Mucosa of descending colon (tissue), 3 donors: ENCODE data around the gene DDX46. TPM values are rescaled to one million over a fixed set of nuclear protein-coding genes. Genes with fewer than 3 reads are reported as not detected.
A peak's percentile ranks its signal among the peaks of the same experiment; 100 is the strongest.

ENCODE experiments used
- ATAC-seq: fragments of 200-7000 bp; cut with Tn5 transposase; one replicate; pipeline ENCODE4 v1.9.1; 2020; ENCODE audit warnings: mild to moderate bottlenecking, moderate library complexity
- DNase-seq, 3 donors: peaks; one replicate each; pipeline ENCODE4 v3.0.0-alpha.2; 2020
- H3K36me3 ChIP-seq: fragments of 200-600 bp; one replicate; pipeline ENCODE4 v1.8.0; 2021; ENCODE audit warnings: low read depth, mild to moderate bottlenecking
- H3K4me1 ChIP-seq: fragments of 200-600 bp; one replicate; pipeline ENCODE4 v1.8.0; 2021; ENCODE audit warnings: low read depth, mild to moderate bottlenecking
- H3K4me3 ChIP-seq: fragments of 200-600 bp; one replicate; pipeline ENCODE4 v1.8.0; 2021; ENCODE audit warnings: mild to moderate bottlenecking
- H3K9me3 ChIP-seq: fragments of 200-600 bp; one replicate; pipeline ENCODE4 v1.8.0; 2021; ENCODE audit warnings: mild to moderate bottlenecking
- intact Hi-C, 2 donors: fragments of 100-400 bp; cut with DNase I in 1 of 2; cut with micrococcal nuclease in 1 of 2; formaldehyde crosslinking; loops; one replicate each; pipeline versions ENCODE4 v1.11.0 to v1.11.1; 2022; cut with DNase I, micrococcal nuclease
- total RNA-seq, 3 donors: library from RNA; stranded (reverse); fragmentation: NEBNext Ultra II Directional in 2 of 3; extraction: Animal tissue kit (Norgen Biotek cat#: 25700) in 2 of 3; gene quantifications; one replicate each; pipeline versions ENCODE4 v1.2.1 to v1.2.4, GENCODE V29; 2021 to 2023
- TF ChIP-seq, protein P1 (sequence below): fragments of 200-600 bp; IDR thresholded peaks from one replicate; pipeline ENCODE4 v1.8.0; 2022; ENCODE audit warnings: antibody characterized with exemption, mild to moderate bottlenecking
- donor health status: DM: no; HTN: no; CAD: no; lungs with moderate emphysema.
- donor health status: DM: no; HTN: no; CAD: no.
- donor health status: DM: no; HTN: yes; CAD: no.

Gene DDX46
- total RNA-seq, 3 donors from 2014 or later = 40.2 to 53.2 (median 45.9) TPM

- no peak overlapping the region for H3K4me3 ChIP-seq
- TF ChIP-seq, protein P1, sequence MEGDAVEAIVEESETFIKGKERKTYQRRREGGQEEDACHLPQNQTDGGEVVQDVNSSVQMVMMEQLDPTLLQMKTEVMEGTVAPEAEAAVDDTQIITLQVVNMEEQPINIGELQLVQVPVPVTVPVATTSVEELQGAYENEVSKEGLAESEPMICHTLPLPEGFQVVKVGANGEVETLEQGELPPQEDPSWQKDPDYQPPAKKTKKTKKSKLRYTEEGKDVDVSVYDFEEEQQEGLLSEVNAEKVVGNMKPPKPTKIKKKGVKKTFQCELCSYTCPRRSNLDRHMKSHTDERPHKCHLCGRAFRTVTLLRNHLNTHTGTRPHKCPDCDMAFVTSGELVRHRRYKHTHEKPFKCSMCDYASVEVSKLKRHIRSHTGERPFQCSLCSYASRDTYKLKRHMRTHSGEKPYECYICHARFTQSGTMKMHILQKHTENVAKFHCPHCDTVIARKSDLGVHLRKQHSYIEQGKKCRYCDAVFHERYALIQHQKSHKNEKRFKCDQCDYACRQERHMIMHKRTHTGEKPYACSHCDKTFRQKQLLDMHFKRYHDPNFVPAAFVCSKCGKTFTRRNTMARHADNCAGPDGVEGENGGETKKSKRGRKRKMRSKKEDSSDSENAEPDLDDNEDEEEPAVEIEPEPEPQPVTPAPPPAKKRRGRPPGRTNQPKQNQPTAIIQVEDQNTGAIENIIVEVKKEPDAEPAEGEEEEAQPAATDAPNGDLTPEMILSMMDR = no peak
- intact Hi-C loops = no loop called here
- H3K36me3 ChIP-seq = no peaks in the 10 kb centered on the region
- DNase-seq (no peak), ATAC-seq (no peak)
- no peaks in the 10 kb centered on the region for H3K9me3 ChIP-seq
- H3K4me1 ChIP-seq = peaks cover 9% of the 10 kb centered on the region
These were observed 23.3 kb upstream of the DDX46 start for GRCh38 chr5:134735243-134735642.

DNA sequence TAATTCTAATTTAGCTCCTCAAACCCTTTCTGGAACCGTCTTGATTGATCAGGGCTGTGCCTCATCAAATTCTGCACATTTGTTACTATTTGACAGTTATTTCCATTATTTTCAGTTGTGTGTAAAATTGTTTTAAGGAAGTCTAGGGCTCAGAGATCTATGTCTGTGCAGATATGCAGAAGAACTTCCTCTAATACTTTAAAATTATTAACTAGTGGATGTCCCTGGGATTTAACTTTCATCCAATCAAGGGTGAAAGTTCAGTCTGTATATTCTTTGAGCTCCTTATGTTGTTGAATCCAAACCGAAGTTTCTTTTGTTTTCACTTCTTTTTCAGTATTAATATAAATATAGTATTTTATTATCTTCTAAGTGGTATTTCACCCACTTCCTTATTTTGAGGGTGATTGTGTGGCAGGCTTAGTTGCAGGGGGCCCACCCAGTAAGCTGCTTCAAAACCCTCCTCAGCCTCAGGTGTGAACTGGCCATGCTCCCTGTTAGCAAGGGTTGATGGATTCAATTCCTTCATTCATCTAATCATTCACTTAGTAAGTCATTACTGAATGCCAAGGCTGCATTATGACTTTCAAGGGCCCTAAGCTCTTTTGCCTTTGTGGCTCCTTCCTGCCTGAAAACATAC is 22.3 kb upstream of the DDX46 start:
- TF ChIP-seq, protein P1 = no peak
- intact Hi-C loops = no loop called here
- no peak for DNase-seq

DNA sequence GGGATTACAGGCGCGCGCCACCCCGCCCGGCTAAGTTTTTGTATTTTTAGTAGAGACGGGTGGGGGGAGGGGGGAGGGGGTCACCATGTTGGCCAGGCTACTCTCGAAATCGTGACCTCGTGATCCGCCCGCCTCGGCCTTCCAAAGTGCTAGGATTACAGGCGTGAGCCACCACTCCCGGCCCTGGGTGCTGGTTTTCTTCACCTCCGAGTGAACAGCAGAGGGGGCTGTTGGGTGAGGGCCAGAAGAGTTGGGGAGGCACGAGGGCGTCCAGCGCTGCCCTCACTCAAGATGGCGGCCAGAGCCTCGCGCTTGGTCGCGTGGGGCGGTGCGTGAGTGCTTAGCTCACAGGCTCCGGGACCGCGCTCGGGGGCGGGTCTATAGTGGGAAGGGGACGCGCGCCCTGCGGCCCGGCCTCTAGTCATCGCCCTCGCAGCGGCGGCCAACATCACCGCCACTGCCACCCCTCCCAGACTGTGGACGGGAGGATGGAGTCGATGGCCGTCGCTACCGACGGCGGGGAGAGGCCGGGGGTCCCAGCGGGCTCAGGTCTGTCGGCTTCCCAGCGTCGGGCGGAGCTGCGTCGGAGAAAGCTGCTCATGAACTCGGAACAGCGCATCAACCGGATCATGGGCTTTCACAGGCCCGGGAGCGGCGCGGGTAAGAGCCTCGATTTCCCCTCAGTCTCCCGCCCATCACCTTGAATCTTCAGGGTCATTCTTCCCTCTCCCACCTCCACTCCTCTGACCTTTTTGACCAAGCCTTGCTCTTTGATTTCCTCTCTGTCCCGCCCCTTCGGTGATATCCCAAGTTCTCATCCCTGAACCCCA is 20.2 kb upstream of the DDX46 start, which contains the start of gene CAMLG:
CAMLG (plus strand) TSS at position 416 of the 830 bp plus-strand sequence; CDS start at position 489, 73 bp downstream.
- intact Hi-C loops = no loop called here
- TF ChIP-seq, protein P1 = peak; percentile 71
- H3K4me3 ChIP-seq = peak within 1 kb of the TSS; percentile 54
- no peaks in the 10 kb centered on the region for H3K9me3 ChIP-seq
- no peaks in the 10 kb centered on the region for H3K36me3 ChIP-seq
- DNase-seq = peak; percentile 99
- H3K4me1 ChIP-seq = peaks cover 9% of the 10 kb centered on the region
- ATAC-seq = peak; percentile 98

More for the DNA sequence above, 22.3 kb upstream of the DDX46 start:
- Histone ChIP-seq H3K9me3 (no peaks in the 10 kb centered on the region), H3K4me1 (peaks cover 9% of the 10 kb centered on the region), H3K4me3 (no peak overlapping the region), H3K36me3 (no peaks in the 10 kb centered on the region)
- ATAC-seq = no peak

- peak; percentile 40 for ATAC-seq
- no peaks in the 10 kb centered on the region for H3K9me3 ChIP-seq
- no peaks in the 10 kb centered on the region for H3K36me3 ChIP-seq
- peak in 1 of 3 donors; percentile 27 for DNase-seq
- intact Hi-C loops = no loop called here
- H3K4me1 ChIP-seq = peaks cover 9% of the 10 kb centered on the region
- peak overlapping the region; percentile 54 for H3K4me3 ChIP-seq
- TF ChIP-seq, protein P1 = no peak
These were observed 19.5 kb upstream of the DDX46 start for GRCh38 chr5:134738963-134739661.

- no peak for DNase-seq
- no peak for ATAC-seq
- Histone ChIP-seq H3K36me3 (no peaks in the 10 kb centered on the region), H3K9me3 (no peaks in the 10 kb centered on the region), H3K4me3 (no peak overlapping the region), H3K4me1 (peaks cover 9% of the 10 kb centered on the region)
- intact Hi-C loops = no loop called here
- TF ChIP-seq, protein P1 = no peak
These were observed 17.5 kb upstream of the DDX46 start for GRCh38 chr5:134741052-134741451.
